ENCODE data around the gene TSN.
"Not testable (repeated sequence)": the region's sequence is repeated elsewhere in the genome, so short reads cannot be mapped to it uniquely, and the experiment has no call there.

TSN gene

GRCh38 chr2:121793816-121794215, 38.4 kb downstream of the TSN start:
- Histone ChIP-seq H3K4me3 (no peak overlapping the region), H3K27ac (no peak overlapping the region)

DNA sequence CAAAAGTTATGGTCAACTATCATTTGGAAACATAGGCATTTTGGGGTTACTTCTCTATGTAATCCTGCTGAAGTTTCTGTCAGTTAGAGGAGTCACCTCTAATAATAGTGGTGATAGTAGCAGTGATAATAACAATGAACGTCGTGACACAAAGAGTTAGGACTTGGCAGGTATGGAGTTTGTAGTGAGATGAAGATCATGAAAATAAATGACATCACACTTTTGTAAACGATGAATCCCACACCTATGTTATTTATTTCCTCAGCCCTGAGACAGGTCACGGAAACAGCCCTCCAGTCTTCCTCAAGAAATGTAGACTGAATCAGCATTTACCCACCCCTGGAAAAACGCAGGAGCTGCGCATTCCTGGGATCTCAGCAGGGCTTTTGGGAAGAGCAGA, 38.8 kb downstream of the TSN start:
- Histone ChIP-seq H3K27ac (no peak overlapping the region), H3K4me3 (no peak overlapping the region)

- no peak overlapping the region for H3K4me3 ChIP-seq
Observed at GRCh38 chr2:121796239-121796638, 40.8 kb downstream of the TSN start.

GRCh38 chr2:121798617-121799016, 43.2 kb downstream of the TSN start:
- no peak overlapping the region for H3K4me3 ChIP-seq
- H3K27ac ChIP-seq = no peak overlapping the region

More at GRCh38 chr2:121796239-121796638, 40.8 kb downstream of the TSN start:
- no peak overlapping the region for H3K27ac ChIP-seq

DNA sequence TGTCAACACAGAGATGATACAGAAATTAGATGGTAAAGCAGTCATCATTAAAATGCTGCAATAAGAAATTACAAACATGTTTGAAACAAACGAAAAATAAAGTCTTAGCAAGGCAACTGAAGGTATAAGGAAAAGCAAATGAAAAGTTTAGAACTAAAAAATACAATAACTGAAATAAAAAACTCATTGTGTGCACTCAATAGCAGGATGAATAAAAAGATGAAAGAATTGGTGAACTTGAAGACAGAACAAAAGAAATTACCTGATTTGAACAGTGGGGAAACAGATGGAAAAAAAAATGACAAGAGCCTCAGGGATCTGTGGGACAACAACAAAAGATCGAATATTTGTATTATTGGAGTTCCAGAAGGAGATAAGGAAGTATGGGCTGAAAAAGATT, 46.5 kb downstream of the TSN start:
- H3K27ac ChIP-seq = no peak overlapping the region
- H3K4me3 ChIP-seq = no peak overlapping the region

- no peak overlapping the region for H3K27ac ChIP-seq
- no peak overlapping the region for H3K4me3 ChIP-seq
Observed at GRCh38 chr2:121803503-121803902, 48.1 kb downstream of the TSN start.

GRCh38 chr2:121804340-121804739, 48.9 kb downstream of the TSN start:
- H3K4me3 ChIP-seq = no peak overlapping the region
- H3K27ac ChIP-seq = no peak overlapping the region

GRCh38 chr2:121804997-121805765, 49.7 kb downstream of the TSN start:
- no peak overlapping the region for H3K4me3 ChIP-seq
- no peak overlapping the region for H3K27ac ChIP-seq

GRCh38 chr2:121805766-121806143, 50.3 kb downstream of the TSN start:
- Histone ChIP-seq H3K27ac (no peak overlapping the region), H3K4me3 (no peak overlapping the region)

DNA sequence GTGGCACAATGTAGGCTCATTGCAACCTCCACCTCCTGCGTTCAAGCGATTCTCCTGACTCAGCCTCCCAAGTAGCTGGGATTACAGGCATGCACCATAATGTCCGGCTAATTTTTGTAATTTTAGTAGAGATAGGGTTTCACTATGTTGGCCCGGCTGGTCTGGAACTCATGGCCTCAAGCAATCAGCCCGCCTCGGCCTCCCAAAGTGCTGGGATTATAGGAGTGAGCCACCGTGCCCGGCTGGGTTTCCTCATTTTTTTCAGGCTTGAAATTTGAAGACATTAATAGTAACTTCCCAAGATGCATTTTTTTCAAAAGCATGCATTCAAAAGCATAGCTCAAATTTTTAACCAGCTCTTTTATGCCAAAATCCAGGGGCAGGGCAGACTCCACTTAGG, 52.3 kb downstream of the TSN start:
- not testable (repeated sequence) for H3K27ac ChIP-seq, H3K4me3 ChIP-seq

DNA sequence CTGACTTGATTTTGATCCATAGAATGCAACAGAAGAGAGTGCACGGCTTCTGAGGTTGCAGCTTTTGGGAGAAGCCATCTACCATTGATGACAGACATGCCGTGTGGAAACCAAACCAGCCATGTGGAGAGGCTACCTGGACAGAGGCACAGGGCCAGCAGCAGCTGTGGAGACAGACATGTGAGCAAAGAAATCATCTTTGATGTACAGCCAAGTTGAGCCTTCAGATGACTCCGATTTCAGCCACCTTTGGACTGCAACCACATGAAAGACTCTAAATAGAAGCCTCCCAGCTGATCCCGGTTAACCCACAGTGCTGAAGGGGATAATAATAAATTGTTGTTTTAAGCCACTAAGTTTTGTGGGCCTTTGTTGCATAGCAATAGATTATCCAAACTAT, 54.2 kb downstream of the TSN start:
- Histone ChIP-seq H3K27ac (no peak overlapping the region), H3K4me3 (no peak overlapping the region)

GRCh38 chr2:121810959-121811853, 55.8 kb downstream of the TSN start:
- Histone ChIP-seq H3K4me3 (no peak overlapping the region), H3K27ac (no peak overlapping the region)

- H3K4me3 ChIP-seq, H3K27ac ChIP-seq: not testable (repeated sequence)
Observed at GRCh38 chr2:121813083-121813482, 57.6 kb downstream of the TSN start.

- H3K4me3 ChIP-seq = no peak overlapping the region
- no peak overlapping the region for H3K27ac ChIP-seq
Observed at GRCh38 chr2:121815216-121815615, 59.8 kb downstream of the TSN start.

GRCh38 chr2:121816797-121817196, 61.3 kb downstream of the TSN start:
- Histone ChIP-seq H3K4me3 (no peak overlapping the region), H3K27ac (no peak overlapping the region)

GRCh38 chr2:121817304-121817703, 61.9 kb downstream of the TSN start:
- not testable (repeated sequence) for H3K4me3 ChIP-seq, H3K27ac ChIP-seq

Data from skin epidermis (tissue), 12 donors.